Lung (tissue), 12 donors: ENCODE results near the gene MLEC. TPM values are rescaled to one million over a fixed set of nuclear protein-coding genes. Genes with fewer than 3 reads are reported as not detected.
A peak's percentile ranks its signal among the peaks of the same experiment; 100 is the strongest.

Experiments
- ATAC-seq: fragments of 200-7000 bp; cut with Tn5 transposase; one replicate; pipeline ENCODE4 v1.9.1; 2020; ENCODE audit warnings: moderate number of reproducible peaks; ENCODE audit not compliant: insufficient read depth, low FRiP score
- DNase-seq, 3 donors: peaks; one replicate each; pipeline ENCODE4 v3.0.0-alpha.2; 2013 to 2017
- H3K27ac ChIP-seq, 2 donors: one replicate each; pipeline ENCODE4 v1.5.1; 2013; ENCODE audit warnings: mild to moderate bottlenecking in 2 of 2, moderate library complexity in 2 of 2, control low read depth in 1 of 2, inconsistent platforms in 1 of 2, low read depth in 1 of 2, low read length in 1 of 2
- H3K27me3 ChIP-seq, 3 donors: one replicate each; pipeline ENCODE4 v1.5.1; 2013; ENCODE audit warnings: low read length in 2 of 3; ENCODE audit not compliant: control insufficient read depth in 3 of 3, insufficient read depth in 3 of 3
- H3K36me3 ChIP-seq, 4 donors: one replicate each; pipeline ENCODE4 v1.5.1; 2013; ENCODE audit warnings: low read length in 4 of 4, mild to moderate bottlenecking in 1 of 4, moderate library complexity in 1 of 4; ENCODE audit not compliant: control insufficient read depth in 4 of 4, insufficient read depth in 4 of 4
- H3K4me1 ChIP-seq, 5 donors: one replicate each; pipeline ENCODE4 v1.5.1; 2013; ENCODE audit warnings: low read length in 5 of 5, mild to moderate bottlenecking in 2 of 5, moderate library complexity in 1 of 5; ENCODE audit not compliant: control insufficient read depth in 5 of 5, insufficient read depth in 5 of 5
- H3K4me3 ChIP-seq: one replicate; pipeline ENCODE4 v1.5.1; 2013; ENCODE audit warnings: mild to moderate bottlenecking, control low read depth, moderate library complexity
- H3K9ac ChIP-seq, 2 donors: one replicate each; pipeline ENCODE4 v1.5.1; 2013; ENCODE audit warnings: low read length in 2 of 2, control low read depth in 1 of 2; ENCODE audit not compliant: insufficient read depth in 1 of 2
- H3K9me3 ChIP-seq, 4 donors: one replicate each; pipeline ENCODE4 v1.5.1; 2013; ENCODE audit warnings: low read length in 3 of 4, mild to moderate bottlenecking in 1 of 4, moderate library complexity in 1 of 4; ENCODE audit not compliant: control insufficient read depth in 4 of 4, insufficient read depth in 3 of 4
- CTCF ChIP-seq: IDR thresholded peaks from 2 replicates; pipeline ENCODE4 v1.5.1; 2012; ENCODE audit warnings: mild to moderate bottlenecking; ENCODE audit errors: control extremely low read depth, extremely low read depth
- WGBS, 2 donors: extraction: QIAGEN DNeasy Blood & Tissue Kit; methylation state at CpG; one replicate each; pipeline ENCODE4 v1.1.7; 2013; 5-methylcytosine and 5-hydroxymethylcytosine counted together
- polyA plus RNA-seq, 2 donors: library from polyadenylated mRNA; stranded (reverse); fragments of 200-250 nt; gene quantifications; one replicate each; pipeline ENCODE4 v1.2.1, GENCODE V29; 2013
- total RNA-seq, 2 donors: library from RNA; depleted of rRNA in 1 of 2; stranded (reverse); fragments of >200 nt in 1 of 2; gene quantifications; one replicate each; pipeline ENCODE4 v1.2.1, GENCODE V29; 2014 to 2021
- donor health status: control.
- donor health status: control.
- donor health status: Bipolar disorder and iron deficiency.
- donor health status: healthy.
- donor health status: DM: yes; HTN: yes; CAD: no.

Gene MLEC
- total and polyA plus RNA-seq, 4 donors = 34.1 to 161 (median 53.7) TPM

GRCh38 chr12:120640861-120641833 lies 45.8 kb upstream of the MLEC start:
- ATAC-seq = peak; percentile 60
- DNase-seq = peak; percentile 61 to 73 (median 69)
- peaks cover 0 to 11% (median 0%) of the 10 kb centered on the region in 5 donors for H3K4me1 ChIP-seq
- no peak overlapping the region for H3K9ac ChIP-seq
- H3K27me3 ChIP-seq = peaks cover 19 to 45% (median 41%) of the 10 kb centered on the region in 3 donors
- H3K36me3 ChIP-seq = no peaks in the 10 kb centered on the region
- H3K27ac ChIP-seq = no peak overlapping the region
- peak overlapping the region; percentile 12 for H3K4me3 ChIP-seq
- TF ChIP-seq CTCF = no peak
- H3K9me3 ChIP-seq = no peaks in the 10 kb centered on the region
- WGBS, 2 donors = 1 to 2% methylated on average over 88 to 115 of the region's 115 CpGs

- Histone ChIP-seq H3K4me3 (no peak overlapping the region), H3K9me3 (no peaks in the 10 kb centered on the region), H3K27me3 (peaks cover 19 to 47% (median 41%) of the 10 kb centered on the region in 3 donors), H3K27ac (no peak overlapping the region), H3K4me1 (peaks cover 0 to 11% (median 0%) of the 10 kb centered on the region in 5 donors), H3K9ac (no peak overlapping the region), H3K36me3 (no peaks in the 10 kb centered on the region)
- ATAC-seq (no peak), DNase-seq (no peak)
- no peak for TF ChIP-seq CTCF
- 77 to 83% methylated on average over 9 of the region's 9 CpGs for WGBS, 2 donors
These were observed 44.8 kb upstream of the MLEC start for GRCh38 chr12:120642121-120642520.

GRCh38 chr12:120642826-120643225 lies 44.1 kb upstream of the MLEC start:
- H3K36me3 ChIP-seq = no peaks in the 10 kb centered on the region
- H3K9me3 ChIP-seq = no peaks in the 10 kb centered on the region
- 87 to 88% methylated on average over 4 of the region's 4 CpGs for WGBS, 2 donors
- peaks cover 0 to 11% (median 0%) of the 10 kb centered on the region in 5 donors for H3K4me1 ChIP-seq
- no peak overlapping the region for H3K4me3 ChIP-seq
- DNase-seq = no peak
- peaks cover 19 to 47% (median 41%) of the 10 kb centered on the region in 3 donors for H3K27me3 ChIP-seq
- no peak for ATAC-seq
- no peak overlapping the region for H3K27ac ChIP-seq
- TF ChIP-seq CTCF = no peak
- H3K9ac ChIP-seq = no peak overlapping the region
